ENCODE data around the gene ADH1A.

DNA sequence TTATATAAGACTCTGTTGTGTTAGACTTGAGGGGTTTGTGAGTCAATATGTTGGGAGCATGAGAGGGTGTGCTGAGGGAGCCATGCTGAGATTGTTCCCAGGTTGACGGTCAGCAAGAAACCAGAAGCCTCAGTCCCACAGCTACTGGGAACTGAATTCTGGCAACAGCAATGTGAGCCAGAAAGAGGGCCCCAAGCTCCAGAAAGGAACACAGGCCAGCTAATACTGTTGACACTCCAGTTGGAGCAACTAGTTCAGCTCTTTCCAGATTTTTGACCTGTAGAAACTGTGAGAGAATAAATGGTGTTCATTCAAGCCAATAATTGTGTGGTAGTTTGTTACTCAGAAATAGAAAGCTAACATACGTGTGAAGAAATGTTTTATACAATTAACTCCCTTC lies 17.1 kb downstream of the ADH1A start:
- TF ChIP-seq, protein P1, sequence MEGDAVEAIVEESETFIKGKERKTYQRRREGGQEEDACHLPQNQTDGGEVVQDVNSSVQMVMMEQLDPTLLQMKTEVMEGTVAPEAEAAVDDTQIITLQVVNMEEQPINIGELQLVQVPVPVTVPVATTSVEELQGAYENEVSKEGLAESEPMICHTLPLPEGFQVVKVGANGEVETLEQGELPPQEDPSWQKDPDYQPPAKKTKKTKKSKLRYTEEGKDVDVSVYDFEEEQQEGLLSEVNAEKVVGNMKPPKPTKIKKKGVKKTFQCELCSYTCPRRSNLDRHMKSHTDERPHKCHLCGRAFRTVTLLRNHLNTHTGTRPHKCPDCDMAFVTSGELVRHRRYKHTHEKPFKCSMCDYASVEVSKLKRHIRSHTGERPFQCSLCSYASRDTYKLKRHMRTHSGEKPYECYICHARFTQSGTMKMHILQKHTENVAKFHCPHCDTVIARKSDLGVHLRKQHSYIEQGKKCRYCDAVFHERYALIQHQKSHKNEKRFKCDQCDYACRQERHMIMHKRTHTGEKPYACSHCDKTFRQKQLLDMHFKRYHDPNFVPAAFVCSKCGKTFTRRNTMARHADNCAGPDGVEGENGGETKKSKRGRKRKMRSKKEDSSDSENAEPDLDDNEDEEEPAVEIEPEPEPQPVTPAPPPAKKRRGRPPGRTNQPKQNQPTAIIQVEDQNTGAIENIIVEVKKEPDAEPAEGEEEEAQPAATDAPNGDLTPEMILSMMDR (IDR thresholded peaks at IDR 0.05; ENCODE audit: insufficient read depth, low read length), result no peak
- TF ChIP-seq POLR2AphosphoS5 (IDR thresholded peaks at IDR 0.05; ENCODE audit: low read depth) (no peak), GABPA (IDR thresholded peaks at IDR 0.05; ENCODE audit: low read depth) (no peak)
- TF ChIP-seq, protein P2, sequence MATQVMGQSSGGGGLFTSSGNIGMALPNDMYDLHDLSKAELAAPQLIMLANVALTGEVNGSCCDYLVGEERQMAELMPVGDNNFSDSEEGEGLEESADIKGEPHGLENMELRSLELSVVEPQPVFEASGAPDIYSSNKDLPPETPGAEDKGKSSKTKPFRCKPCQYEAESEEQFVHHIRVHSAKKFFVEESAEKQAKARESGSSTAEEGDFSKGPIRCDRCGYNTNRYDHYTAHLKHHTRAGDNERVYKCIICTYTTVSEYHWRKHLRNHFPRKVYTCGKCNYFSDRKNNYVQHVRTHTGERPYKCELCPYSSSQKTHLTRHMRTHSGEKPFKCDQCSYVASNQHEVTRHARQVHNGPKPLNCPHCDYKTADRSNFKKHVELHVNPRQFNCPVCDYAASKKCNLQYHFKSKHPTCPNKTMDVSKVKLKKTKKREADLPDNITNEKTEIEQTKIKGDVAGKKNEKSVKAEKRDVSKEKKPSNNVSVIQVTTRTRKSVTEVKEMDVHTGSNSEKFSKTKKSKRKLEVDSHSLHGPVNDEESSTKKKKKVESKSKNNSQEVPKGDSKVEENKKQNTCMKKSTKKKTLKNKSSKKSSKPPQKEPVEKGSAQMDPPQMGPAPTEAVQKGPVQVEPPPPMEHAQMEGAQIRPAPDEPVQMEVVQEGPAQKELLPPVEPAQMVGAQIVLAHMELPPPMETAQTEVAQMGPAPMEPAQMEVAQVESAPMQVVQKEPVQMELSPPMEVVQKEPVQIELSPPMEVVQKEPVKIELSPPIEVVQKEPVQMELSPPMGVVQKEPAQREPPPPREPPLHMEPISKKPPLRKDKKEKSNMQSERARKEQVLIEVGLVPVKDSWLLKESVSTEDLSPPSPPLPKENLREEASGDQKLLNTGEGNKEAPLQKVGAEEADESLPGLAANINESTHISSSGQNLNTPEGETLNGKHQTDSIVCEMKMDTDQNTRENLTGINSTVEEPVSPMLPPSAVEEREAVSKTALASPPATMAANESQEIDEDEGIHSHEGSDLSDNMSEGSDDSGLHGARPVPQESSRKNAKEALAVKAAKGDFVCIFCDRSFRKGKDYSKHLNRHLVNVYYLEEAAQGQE (IDR thresholded peaks at IDR 0.05; ENCODE audit: insufficient replicate concordance, low read depth), result no peak

Measured in HL-60 (cell line).